ENCODE measurements around the gene ARFRP1.

The ARFRP1 gene

GRCh38 chr20:63733579-63734081 is 25.9 kb upstream of the ARFRP1 start:
- no peak for TF ChIP-seq TAF1 (IDR thresholded peaks at IDR 0.05; ENCODE audit: borderline replicate concordance, insufficient read depth, low read length)
- TF ChIP-seq POLR2AphosphoS5 (IDR thresholded peaks at IDR 0.05; ENCODE audit: low read depth, low read length), result no peak
- TF ChIP-seq FOXP2 (optimal IDR thresholded peaks at IDR 0.05; ENCODE audit: borderline replicate concordance, extremely low read depth, extremely low read length, insufficient read depth), result no peak
- TF ChIP-seq REST (IDR thresholded peaks at IDR 0.05; ENCODE audit: insufficient read depth in 1 of 2, low read depth in 2 of 2, low read length in 2 of 2), result no peak

GRCh38 chr20:63733117-63733516 is 25.3 kb upstream of the ARFRP1 start:
- TF ChIP-seq FOXP2 (optimal IDR thresholded peaks at IDR 0.05; ENCODE audit: borderline replicate concordance, extremely low read depth, extremely low read length, insufficient read depth) (no peak), POLR2AphosphoS5 (IDR thresholded peaks at IDR 0.05; ENCODE audit: low read depth, low read length) (no peak), REST (IDR thresholded peaks at IDR 0.05; ENCODE audit: insufficient read depth in 1 of 2, low read depth in 2 of 2, low read length in 2 of 2) (no peak), SIN3A (IDR thresholded peaks at IDR 0.05; ENCODE audit: borderline replicate concordance, insufficient read depth, low read length) (no peak), TAF1 (IDR thresholded peaks at IDR 0.05; ENCODE audit: borderline replicate concordance, insufficient read depth, low read length) (no peak)

- TF ChIP-seq POLR2AphosphoS5 (IDR thresholded peaks at IDR 0.05; ENCODE audit: low read depth, low read length) (no peak), REST (IDR thresholded peaks at IDR 0.05; ENCODE audit: insufficient read depth in 1 of 2, low read depth in 2 of 2, low read length in 2 of 2) (no peak), TAF1 (IDR thresholded peaks at IDR 0.05; ENCODE audit: borderline replicate concordance, insufficient read depth, low read length) (no peak), FOXP2 (optimal IDR thresholded peaks at IDR 0.05; ENCODE audit: borderline replicate concordance, extremely low read depth, extremely low read length, insufficient read depth) (no peak), SIN3A (IDR thresholded peaks at IDR 0.05; ENCODE audit: borderline replicate concordance, insufficient read depth, low read length) (no peak)
Observed at GRCh38 chr20:63732118-63733095, 24.6 kb upstream of the ARFRP1 start.

- TF ChIP-seq SIN3A (IDR thresholded peaks at IDR 0.05; ENCODE audit: borderline replicate concordance, insufficient read depth, low read length) (no peak), POLR2AphosphoS5 (IDR thresholded peaks at IDR 0.05; ENCODE audit: low read depth, low read length) (no peak), TAF1 (IDR thresholded peaks at IDR 0.05; ENCODE audit: borderline replicate concordance, insufficient read depth, low read length) (no peak), FOXP2 (optimal IDR thresholded peaks at IDR 0.05; ENCODE audit: borderline replicate concordance, extremely low read depth, extremely low read length, insufficient read depth) (no peak), REST (IDR thresholded peaks at IDR 0.05; ENCODE audit: insufficient read depth in 1 of 2, low read depth in 2 of 2, low read length in 2 of 2) (no peak)
Observed at GRCh38 chr20:63731410-63731809, 23.6 kb upstream of the ARFRP1 start.
